Measurements from ENCODE around the gene NALCN.

GRCh38 chr13:101026328-101026727 is 390.0 kb downstream of the NALCN start:
- TF ChIP-seq CTCF (IDR thresholded peaks at IDR 0.05), result no peak
- TF ChIP-seq POLR2A (IDR thresholded peaks at IDR 0.05), result no peak

All from lower leg skin (tissue), 3 donors.